COLO668 (cell line): Measurements from ENCODE around the gene ARID3C.
A peak's percentile ranks its signal among the peaks of the same experiment; 100 is the strongest.

Experiments
- DNase-seq: peaks from one replicate; lab custom pipeline; 2025; ENCODE audit not compliant: unreplicated experiment; lab: John Stamatoyannopoulos, UW

ARID3C gene, protein sequence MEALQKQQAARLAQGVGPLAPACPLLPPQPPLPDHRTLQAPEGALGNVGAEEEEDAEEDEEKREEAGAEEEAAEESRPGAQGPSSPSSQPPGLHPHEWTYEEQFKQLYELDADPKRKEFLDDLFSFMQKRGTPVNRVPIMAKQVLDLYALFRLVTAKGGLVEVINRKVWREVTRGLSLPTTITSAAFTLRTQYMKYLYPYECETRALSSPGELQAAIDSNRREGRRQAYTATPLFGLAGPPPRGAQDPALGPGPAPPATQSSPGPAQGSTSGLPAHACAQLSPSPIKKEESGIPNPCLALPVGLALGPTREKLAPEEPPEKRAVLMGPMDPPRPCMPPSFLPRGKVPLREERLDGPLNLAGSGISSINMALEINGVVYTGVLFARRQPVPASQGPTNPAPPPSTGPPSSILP

DNA sequence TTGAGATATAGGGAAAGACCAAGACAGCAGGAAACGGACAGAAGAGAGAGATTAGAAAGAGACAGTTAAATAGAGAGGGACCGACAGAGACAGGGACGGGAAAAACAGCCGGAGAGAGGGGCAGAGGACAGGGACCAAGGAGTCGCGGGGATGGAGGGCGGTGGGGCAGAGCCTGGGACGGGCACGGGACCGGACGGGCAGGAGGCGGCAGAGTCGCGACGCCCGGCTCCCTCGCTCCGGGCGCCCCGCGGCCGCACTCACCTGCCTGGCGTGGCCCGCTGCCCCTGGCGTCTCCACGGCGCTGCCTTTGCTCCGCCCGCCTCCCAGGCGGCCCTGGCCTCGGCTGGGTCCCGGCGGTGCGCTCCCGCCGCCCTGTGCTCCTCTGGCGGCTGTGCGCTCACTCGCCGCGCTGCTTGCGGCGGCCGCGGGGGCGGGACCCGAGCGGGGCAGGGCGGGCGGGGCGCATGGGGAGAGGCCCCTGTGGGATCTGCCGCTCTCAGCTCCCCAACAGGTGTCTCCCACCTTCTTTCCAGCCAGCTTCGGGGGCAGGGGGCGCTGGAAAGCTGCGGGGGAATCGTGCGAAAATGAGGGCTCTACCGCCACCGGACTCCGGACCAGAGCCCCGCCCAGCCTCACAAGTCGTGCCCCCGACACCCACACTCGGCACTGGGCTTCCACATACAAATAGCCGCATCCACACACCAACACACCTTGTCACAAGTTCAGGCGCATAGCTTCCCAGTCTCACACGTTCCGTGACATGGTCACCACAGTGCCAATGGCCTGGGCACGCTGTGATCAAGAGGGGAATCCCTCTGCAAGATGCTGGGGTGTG, at the start of gene ARID3C:
TSS of gene ARID3C (minus strand) at position 411 of the 835 bp plus-strand sequence. CDS start 1,052 bp downstream, outside the sequence.
- DNase-seq, result peak; percentile 70

DNA sequence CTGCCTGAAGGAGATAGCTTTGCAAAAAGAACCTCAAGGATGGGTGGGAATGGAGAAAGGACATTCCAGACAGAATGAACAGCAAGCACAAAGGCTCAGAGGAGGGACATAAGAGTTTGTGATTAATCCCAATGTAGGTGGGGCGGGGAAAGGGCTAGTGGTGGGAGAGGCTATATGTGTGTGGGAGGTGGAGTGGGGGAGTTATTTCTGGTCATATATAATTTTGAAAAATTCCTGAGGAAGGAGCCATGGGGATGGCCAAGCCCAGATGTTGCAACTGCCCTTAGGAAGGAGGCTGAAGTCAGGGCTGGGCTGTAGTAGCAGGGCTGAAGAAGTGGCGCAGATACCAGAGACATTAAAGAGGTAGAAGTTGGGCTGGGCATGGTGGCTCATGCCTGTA, 47.0 kb upstream of the ARID3C start:
- DNase-seq, result no peak

DNA sequence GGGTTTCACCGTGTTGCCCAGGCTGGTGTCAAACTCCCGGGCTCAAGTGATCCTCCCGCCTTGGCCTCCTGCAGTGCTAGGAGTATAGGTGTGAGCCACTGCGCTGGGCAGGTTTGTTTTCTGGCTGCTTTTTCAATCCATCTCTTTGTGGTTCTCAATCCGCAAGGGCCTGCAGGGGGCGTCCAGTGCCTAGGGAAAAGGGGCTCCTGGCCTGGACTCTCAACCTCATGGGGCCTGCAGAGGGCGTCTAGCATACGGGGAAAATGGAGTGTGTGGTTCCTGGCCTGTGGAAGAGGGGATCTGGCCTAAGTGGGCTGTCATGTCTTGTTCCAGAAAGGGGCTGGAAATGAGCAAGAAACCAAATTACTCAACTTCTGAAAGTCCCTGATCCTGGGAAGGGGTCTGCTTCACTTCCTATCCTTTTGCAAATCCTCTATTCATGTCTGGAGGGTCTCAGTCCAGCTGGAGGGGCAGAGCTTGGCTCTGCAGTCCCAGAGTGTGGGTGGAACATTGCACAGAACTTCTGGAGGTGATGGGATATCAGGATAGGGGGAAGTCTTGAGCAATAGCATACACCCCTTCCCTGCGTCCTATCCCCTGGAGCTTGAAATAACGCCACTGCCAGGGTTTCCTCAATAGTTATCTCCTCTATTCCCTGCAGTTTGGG, 46.3 kb upstream of the ARID3C start:
- DNase-seq, result peak; percentile 90

DNA sequence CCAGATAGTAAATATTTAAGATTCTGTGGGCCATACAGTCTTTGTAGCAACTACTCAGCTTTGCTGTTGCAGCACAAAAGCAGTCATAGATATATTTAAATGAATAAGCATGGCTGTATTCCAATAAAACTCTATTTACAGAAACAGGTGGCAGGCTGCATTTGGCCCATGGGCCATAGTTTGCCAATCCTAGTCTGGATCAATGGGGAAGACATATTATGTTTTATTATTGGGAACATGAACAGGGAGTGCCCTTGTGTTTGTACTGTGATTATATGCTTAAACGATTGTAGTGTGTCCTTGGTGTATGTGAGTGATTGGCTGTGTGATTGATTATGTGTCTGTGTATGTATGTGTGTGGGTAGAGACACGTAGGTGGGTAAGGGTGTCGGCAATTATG, 45.6 kb upstream of the ARID3C start:
- no peak for DNase-seq

DNA sequence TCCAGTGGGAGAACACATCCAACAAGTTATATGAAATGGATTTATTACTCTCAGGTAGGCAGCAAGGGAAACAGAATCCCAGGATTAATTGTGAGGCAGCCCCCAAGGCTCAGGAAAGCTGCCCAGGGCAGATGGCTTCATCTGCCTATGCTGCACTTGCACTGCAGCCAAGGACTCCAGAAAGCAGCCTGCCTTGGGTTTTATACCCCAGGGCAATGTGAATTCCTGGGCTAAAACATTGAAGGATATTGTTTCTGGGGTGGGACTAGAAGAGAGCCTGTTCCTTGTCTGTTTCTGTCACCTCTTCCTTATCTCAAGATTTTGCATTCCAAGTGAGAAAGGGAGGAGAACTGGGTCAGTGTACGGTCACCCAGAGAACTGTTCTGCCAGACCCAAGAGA, 42.4 kb upstream of the ARID3C start:
- DNase-seq, result no peak

DNA sequence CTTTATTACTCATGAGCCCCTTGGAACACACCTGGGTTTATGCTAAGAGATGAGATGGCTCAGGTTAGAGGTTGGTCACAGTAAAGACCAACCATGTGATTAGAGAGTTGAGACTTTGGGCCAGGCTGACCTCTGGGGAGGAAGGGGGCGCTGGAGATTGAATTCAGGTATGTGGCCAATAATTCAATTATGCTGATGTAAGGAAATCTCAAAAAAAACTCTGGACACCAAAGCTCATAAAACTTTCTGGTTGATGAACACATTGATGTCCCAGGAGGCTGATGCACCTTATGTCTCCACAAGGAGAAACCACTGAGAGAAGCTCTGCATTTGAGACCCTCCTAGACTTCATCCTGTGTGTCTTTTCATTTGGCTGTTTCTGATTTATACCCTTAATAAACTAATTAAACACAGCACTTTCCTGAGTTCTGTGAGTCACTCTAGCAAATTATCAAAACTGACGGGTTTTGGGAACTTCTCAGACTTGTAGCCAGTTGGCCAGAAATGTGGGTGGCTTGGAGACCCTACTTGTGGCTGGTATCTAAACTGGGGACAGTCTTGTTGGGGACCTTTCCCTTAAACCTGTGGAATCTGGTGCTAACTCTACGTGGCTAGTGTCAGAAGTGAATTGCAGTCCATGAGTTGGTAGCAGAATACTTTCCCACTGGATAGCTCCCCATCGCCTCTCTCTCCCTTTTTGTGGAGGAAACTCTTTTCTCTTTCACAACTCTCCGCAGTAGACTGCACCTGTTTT, 41.1 kb upstream of the ARID3C start:
- DNase-seq, result no peak

DNA sequence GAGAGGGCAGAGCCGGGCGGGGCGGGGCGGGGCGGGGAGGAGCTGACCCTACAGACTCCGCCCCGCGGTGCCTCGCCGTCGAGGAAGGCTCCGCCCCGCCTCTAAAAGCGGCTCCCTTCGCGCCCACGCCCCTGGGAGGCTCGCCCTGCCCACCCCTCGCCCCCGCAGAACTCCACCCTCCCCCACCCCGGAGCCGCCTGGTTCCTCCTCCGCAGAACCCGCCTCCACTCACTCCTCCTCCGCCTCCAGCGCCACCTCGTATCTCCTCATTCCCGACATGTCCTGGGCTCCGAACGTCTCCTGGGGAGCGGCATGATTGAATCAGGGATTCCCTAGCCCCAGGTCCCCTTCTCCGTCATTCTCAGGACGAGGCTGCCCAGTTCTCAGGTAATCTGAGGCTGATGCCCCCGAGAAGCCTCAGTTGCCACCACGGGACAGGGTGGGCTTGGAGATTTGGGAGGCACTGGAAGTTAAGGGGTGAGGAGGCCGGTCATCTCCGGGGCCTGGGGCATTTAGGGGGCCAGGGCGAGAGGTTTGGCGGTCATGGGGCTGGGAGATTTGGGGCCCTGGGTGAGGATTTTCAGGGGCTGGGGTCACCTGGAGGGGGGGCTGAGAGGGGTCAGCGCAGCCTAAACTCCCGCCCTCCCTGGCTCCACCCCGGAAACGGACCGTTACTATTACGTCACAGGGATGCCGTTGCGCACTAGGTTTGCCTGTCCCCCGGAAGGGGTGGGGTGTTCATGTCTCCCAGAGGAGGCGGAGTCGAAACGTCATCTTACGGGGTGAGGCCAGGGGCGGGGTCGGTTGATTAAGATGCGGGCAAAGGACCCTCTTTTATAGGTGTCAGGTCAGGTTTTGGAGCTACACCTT, 36.8 kb upstream of the ARID3C start:
- peak; percentile 92 for DNase-seq

DNA sequence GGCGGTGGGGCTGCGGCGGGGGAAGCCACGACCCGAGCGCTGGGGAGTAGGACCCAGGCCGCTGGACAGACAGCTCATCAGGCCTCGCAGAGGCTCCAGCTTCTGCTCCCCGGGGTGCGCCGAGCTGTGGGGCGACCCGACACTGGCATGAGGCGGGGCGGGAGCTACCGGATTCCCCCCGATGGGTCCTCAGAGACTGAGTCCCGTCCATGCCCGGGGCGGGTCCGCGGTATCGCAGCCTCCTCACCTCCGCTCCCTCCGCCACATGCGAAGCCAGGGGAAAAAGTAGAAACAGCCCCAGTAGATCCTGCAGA, 36.2 kb upstream of the ARID3C start:
- DNase-seq, result no peak

DNA sequence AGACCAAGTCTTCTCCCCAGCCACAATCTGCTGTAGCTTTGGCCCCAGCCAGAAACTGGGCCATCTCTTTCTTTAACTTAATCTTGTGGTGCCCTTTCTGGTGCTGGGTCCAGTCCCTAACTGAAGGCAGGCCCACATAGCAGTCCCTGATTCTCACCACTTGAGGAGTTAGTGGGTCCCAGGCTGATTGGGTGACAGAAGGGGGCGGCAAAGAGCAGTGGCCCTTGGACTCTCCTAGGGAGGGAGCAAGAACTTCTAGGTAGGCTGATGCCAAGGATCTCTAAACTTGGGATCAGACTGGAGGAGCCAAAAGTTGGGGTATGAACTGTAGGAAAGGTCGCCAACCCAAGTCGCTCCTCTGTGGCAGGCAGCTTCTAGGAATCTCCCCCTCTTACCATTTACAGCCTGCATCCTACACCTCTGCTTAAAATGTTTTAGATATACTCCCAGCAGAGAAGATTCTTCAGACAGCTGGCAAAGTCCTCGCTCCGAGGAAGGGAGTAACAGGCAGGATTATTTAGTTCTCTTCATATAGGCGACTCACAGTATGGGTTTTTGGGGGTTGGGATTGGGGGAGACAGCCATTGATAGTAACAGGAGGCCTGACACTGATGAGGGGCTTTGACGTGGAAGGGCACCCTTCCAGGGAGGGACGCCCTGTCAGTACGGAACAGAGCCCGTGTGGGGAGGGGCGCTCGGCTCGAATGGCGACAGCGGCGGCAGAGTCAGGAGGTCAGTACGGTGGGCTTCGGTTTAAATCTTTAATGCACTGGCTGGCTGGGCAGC, 35.6 kb upstream of the ARID3C start:
- peak; percentile 67 for DNase-seq

DNA sequence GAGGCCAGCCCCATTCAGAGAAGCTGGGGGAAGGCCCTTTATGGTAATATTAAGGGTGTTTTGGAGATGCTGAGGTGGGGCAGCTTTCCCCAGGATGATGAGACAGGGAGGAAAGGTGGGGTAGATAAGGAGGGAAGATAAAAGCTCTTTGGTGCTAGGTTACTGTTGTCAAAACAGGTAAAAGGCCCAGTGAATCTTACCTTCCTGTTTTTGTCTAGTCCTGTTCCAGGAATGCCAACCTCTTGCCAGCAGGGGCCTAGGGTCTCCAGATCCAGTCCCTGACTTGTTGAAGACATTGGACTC, 34.4 kb upstream of the ARID3C start:
- DNase-seq, result no peak

DNA sequence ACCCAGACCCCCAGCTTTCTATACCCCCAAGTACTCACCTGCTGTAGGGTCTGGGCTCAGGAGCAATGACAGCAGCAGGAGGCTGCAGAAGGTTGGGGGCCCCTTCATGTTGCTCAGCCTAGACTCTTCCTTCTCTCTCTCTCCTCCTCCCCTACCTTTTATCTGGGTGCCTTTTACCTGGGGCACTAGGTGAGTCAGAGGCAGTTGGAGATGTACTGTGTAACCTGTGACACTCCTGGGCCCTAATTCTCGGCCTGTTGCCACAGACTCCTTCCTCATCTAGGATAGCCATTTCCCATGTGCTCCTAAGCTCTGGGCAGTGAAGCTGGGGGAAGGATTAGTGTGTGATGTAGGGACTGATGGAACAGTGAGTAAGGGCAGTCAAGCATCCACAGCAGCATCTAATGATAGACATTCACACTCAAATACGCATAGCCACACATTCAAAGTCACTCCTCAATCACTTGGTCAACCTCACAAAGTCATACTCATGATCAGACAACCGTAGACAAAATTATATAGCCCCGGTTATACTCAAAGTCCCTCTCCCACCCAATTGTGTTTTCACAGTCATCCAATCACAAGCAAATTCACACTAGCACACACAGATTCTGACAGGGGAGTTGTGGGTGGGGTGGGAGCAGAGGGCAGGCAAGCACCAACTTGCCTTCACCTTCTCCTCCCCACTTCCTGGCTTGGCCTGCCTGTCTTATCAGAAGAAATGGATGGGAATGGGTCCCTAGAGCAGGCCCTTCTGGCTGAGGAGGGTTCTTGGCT, 33.8 kb upstream of the ARID3C start, which contains the start of gene CCL27:
TSS of gene CCL27 (minus strand) at position 132 of the 777 bp plus-strand sequence. CDS start at position 108, 24 bp downstream.
- DNase-seq, result no peak

DNA sequence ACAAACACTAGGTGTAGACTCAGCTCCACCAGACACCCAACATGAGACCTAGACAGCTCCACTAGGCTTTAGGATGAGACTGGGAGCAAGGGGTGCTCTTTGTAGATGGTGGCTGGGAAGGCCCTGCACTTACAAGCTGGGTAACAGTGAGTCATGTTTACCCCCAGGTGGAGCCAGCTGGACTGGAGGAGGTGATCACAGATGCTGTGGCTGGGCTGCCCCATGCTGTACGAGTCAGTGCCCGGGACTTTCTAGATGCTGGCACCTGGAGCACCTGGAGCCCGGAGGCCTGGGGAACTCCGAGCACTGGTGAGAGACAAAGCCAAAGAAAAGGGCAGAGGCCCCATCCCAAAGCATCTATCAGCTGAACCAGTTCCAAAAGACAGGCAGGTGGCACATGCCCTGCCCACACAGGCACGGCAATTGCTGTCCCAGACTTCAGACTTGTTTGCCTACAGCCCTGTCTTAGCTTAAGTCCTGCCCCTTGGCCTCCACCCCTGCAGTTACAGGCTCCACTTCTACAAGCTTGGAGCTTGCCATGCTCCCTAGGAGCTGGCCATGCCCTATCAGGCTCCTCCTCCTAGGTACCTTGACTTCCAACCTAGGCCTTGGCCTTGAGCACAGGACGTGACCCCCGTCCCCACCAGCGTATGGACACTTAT, 30.9 kb upstream of the ARID3C start:
- DNase-seq, result peak; percentile 86

DNA sequence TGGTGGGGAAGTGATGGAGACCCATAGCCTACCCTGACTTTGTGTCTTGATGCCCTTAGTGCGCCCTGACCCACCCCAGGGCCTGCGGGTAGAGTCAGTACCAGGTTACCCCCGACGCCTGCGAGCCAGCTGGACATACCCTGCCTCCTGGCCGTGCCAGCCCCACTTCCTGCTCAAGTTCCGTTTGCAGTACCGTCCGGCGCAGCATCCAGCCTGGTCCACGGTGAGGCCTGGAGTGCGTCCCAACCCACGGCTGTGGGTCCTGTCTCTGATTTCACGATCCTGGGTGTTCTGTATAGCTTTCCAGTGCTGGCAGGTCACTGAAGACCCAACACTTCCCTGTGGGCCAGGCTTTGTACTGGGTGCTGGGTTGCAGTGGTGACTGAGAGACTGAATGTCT, 29.6 kb upstream of the ARID3C start:
- no peak for DNase-seq

DNA sequence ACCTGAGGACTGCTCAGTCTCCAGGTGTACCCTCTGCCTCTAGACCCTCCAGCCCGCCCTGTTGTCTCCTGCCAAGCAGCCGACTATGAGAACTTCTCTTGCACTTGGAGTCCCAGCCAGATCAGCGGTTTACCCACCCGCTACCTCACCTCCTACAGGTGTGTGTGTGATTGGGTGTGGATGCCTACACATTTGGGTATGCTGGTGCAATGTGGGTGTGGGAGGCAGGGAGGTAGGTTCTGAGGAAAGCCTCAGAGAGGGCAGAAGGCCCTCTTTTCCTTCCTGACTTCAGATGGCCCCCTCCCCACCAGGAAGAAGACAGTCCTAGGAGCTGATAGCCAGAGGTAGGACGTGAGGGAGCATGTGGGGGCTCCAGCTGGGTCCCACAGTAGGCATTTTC, 28.1 kb upstream of the ARID3C start:
- no peak for DNase-seq

DNA sequence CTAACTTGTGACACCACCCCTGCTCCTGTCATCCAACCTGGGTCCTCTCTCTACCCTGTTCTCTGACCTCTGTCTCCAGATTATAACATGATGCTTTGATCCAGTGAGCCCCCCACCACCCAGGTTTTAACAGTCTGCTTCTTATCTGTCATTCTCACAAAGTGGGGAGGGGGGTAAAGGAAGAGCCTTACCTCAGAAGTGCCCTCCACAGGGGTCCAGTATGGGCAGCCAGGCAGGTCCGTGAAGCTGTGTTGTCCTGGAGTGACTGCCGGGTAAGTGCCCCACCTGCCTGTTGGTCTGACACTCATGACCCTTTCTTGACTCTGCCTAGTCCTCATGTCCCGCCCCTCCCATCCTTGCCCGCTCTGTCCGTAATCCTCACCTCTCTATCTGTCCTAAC, 26.5 kb upstream of the ARID3C start:
- DNase-seq, result no peak

DNA sequence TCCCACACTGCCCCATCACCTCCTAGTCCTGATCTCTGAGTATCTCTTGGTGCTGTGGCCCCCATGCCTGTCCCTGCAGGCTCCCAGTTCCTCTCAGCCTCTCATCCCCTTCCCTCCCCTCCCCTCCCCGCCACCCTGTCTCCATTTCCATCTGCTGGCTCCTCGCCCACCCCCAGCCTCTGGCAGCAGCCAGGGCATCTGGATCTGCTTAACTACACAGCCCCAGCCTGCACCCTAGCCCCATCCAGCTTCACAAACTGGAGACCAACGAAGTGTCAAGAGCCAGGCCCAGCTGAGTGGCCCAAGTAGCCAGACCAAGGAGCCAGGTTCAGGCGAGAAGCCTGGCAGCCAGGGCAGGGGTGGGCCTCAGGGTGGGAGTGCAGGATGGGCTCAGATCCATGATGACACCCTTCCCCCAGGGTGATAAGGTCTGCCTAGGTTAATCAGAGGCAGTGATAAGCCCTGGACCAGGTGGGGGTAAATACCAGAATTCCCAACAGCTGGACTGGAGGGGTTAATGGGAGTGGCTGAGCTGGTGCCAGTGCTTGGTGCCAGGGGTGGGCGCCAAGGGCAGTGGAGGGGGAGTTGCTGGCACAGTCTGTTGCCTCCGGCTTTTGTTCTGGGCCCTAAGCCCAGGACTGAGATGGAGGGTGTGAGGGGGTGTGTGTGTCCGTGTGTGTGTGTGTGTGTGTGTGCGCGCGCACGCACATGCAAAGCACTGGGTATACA, 25.6 kb upstream of the ARID3C start:
- no peak for DNase-seq
